Astrocyte (in vitro differentiated cells and primary cell): ENCODE data around the gene JOSD2. TPM values are rescaled to one million over a fixed set of nuclear protein-coding genes. Genes with fewer than 3 reads are reported as not detected.

Experiments used
- DNase-seq: peaks from one replicate; pipeline ENCODE4 v3.0.0-alpha.2; 2010; ENCODE audit warnings: low read depth
- FAIRE-seq: peaks from 2 replicates; lab custom pipeline; 2011; peaks lifted over from hg19 to GRCh38; lab: Jason Lieb, UNC
- H2AFZ ChIP-seq: 2 replicates; pipeline ENCODE4 v1.6.0; 2012; ENCODE audit warnings: low read depth, low read length, inconsistent platforms
- H3K27ac ChIP-seq: 2 replicates; pipeline ENCODE4 v1.5.1; 2011; ENCODE audit warnings: low read depth, low read length, inconsistent platforms
- H3K27me3 ChIP-seq: 2 replicates; pipeline ENCODE4 v1.6.0; 2011; ENCODE audit warnings: low read length, inconsistent platforms; ENCODE audit not compliant: insufficient read depth
- H3K36me3 ChIP-seq: 2 replicates; pipeline ENCODE4 v1.5.1; 2011; ENCODE audit warnings: low read length, inconsistent platforms; ENCODE audit not compliant: insufficient read depth
- H3K4me1 ChIP-seq: 2 replicates; pipeline ENCODE4 v1.5.1; 2011; ENCODE audit warnings: low read length, inconsistent platforms; ENCODE audit not compliant: insufficient read depth
- H3K4me2 ChIP-seq: 2 replicates; pipeline ENCODE4 v1.6.0; 2012; ENCODE audit warnings: low read length, inconsistent platforms
- H3K4me3 ChIP-seq: 2 replicates; pipeline ENCODE4 v1.5.1; 2011; ENCODE audit warnings: low read depth, mild to moderate bottlenecking, low read length, inconsistent platforms; ENCODE audit not compliant: insufficient read depth
- H3K79me2 ChIP-seq: 2 replicates; pipeline ENCODE4 v1.6.0; 2012; ENCODE audit warnings: mild to moderate bottlenecking, low read length, inconsistent platforms; ENCODE audit not compliant: insufficient read depth
- H3K9ac ChIP-seq: 2 replicates; pipeline ENCODE4 v1.6.0; 2012; ENCODE audit warnings: mild to moderate bottlenecking, low read length, inconsistent platforms
- H3K9me3 ChIP-seq: 2 replicates; pipeline ENCODE4 v1.5.1; 2012; ENCODE audit warnings: low read depth, mild to moderate bottlenecking, low read length, inconsistent platforms; ENCODE audit not compliant: insufficient read depth
- H4K20me1 ChIP-seq: 2 replicates; pipeline ENCODE4 v1.6.0; 2012; ENCODE audit warnings: low read length, inconsistent platforms; ENCODE audit not compliant: insufficient read depth
- H3K27ac Mint-ChIP-seq: one replicate; pipeline ENCODE4 v1.8.0; 2021; ENCODE audit warnings: mild to moderate bottlenecking, mixed read lengths; ENCODE audit not compliant: unreplicated experiment
- H3K27me3 Mint-ChIP-seq: one replicate; pipeline ENCODE4 v1.8.0; 2021; ENCODE audit warnings: low read depth, mixed read lengths; ENCODE audit not compliant: unreplicated experiment
- H3K36me3 Mint-ChIP-seq: one replicate; pipeline ENCODE4 v1.8.0; 2021; ENCODE audit warnings: low read depth, mixed read lengths; ENCODE audit not compliant: unreplicated experiment
- H3K4me1 Mint-ChIP-seq: one replicate; pipeline ENCODE4 v1.8.0; 2021; ENCODE audit warnings: low read depth, mixed read lengths; ENCODE audit not compliant: unreplicated experiment
- H3K4me3 Mint-ChIP-seq: one replicate; pipeline ENCODE4 v1.8.0; 2021; ENCODE audit warnings: mild to moderate bottlenecking, moderate library complexity, mixed read lengths; ENCODE audit not compliant: unreplicated experiment
- H3K9me3 Mint-ChIP-seq: one replicate; pipeline ENCODE4 v1.8.0; 2021; ENCODE audit warnings: mild to moderate bottlenecking, mixed read lengths; ENCODE audit not compliant: unreplicated experiment
- CTCF ChIP-seq: IDR thresholded peaks from 2 replicates; pipeline ENCODE4 v1.5.1; 2011; ENCODE audit warnings: low read depth, mild to moderate bottlenecking, inconsistent platforms, low read length, moderate library complexity; ENCODE audit not compliant: insufficient read depth
- EZH2 ChIP-seq: IDR thresholded peaks from 2 replicates; pipeline ENCODE4 v1.6.1; 2012; ENCODE audit warnings: mild to moderate bottlenecking, low read length, inconsistent platforms; ENCODE audit not compliant: insufficient read depth
- total RNA-seq: library from RNA; stranded (reverse); gene quantifications from 2 replicates; pipeline ENCODE4 v1.2.1, GENCODE V29; 2021

JOSD2 gene
- total RNA-seq, 1 donor from 2014 or later = not detected

GRCh38 chr19:50494186-50495019 lies 16.6 kb downstream of the JOSD2 start:
- Mint-ChIP-seq H3K36me3 (no peaks in the 10 kb centered on the region), H3K27ac (no peak overlapping the region), H3K4me3 (no peak overlapping the region), H3K27me3 (no peaks in the 10 kb centered on the region), H3K4me1 (no peaks in the 10 kb centered on the region), H3K9me3 (peaks cover 27% of the 10 kb centered on the region)
- H3K4me2 ChIP-seq = no peak overlapping the region
- peaks cover 7% of the 10 kb centered on the region for H4K20me1 ChIP-seq
- H3K4me1 ChIP-seq = no peaks in the 10 kb centered on the region
- no peak overlapping the region for H3K27ac ChIP-seq
- H3K4me3 ChIP-seq = no peak overlapping the region
- no peak overlapping the region for H2AFZ ChIP-seq
- FAIRE-seq (no peak), DNase-seq (no peak)
- no peaks in the 10 kb centered on the region for H3K36me3 ChIP-seq
- H3K27me3 ChIP-seq = peaks cover 13% of the 10 kb centered on the region
- no peaks in the 10 kb centered on the region for H3K79me2 ChIP-seq
- no peak overlapping the region for H3K9ac ChIP-seq
- H3K9me3 ChIP-seq = no peaks in the 10 kb centered on the region
- TF ChIP-seq CTCF = no peak
- TF ChIP-seq EZH2 = no peak

DNA sequence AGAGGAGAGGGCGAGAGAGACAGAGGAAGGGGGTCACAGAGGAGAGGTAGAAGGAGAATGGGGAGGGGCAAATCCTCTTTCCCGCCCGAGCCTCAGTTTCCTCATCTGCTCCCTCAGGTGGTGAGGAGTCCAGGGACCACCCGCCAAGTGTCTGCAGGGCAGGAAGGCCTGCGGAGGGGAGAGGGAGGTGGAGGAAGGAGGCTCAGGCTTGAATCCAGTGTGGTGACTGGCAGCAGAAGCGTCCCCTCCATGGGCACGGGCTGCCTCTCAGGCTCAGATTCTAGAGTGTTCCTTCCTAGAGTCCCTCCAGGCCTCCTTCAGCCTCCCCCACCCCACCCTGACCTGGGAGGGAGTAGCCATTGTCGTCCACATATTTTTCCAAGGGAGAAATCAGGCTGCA lies 17.8 kb downstream of the JOSD2 start:
- FAIRE-seq (no peak), DNase-seq (no peak)
- Histone ChIP-seq H3K4me3 (no peak overlapping the region), H3K9me3 (no peaks in the 10 kb centered on the region), H3K27ac (no peak overlapping the region), H3K4me2 (no peak overlapping the region), H3K36me3 (no peaks in the 10 kb centered on the region), H3K9ac (no peak overlapping the region), H3K79me2 (no peaks in the 10 kb centered on the region), H3K27me3 (peaks cover 13% of the 10 kb centered on the region), H4K20me1 (peaks cover 13% of the 10 kb centered on the region), H2AFZ (no peak overlapping the region), H3K4me1 (no peaks in the 10 kb centered on the region)
- Mint-ChIP-seq H3K27ac (no peak overlapping the region), H3K36me3 (no peaks in the 10 kb centered on the region), H3K27me3 (no peaks in the 10 kb centered on the region), H3K9me3 (peaks cover 36% of the 10 kb centered on the region), H3K4me1 (no peaks in the 10 kb centered on the region), H3K4me3 (no peak overlapping the region)
- TF ChIP-seq EZH2 (no peak), CTCF (no peak)
